OCI-LY3 (cell line): ENCODE results near the gene GMIP.
"Not testable (repeated sequence)": the region's sequence is repeated elsewhere in the genome, so short reads cannot be mapped to it uniquely, and the experiment has no call there.

Experiments
- H2AFZ ChIP-seq: fragments of 200-600, 300-600 bp; shearing (Covaris generic); 2 replicates; pipeline ENCODE4 v1.6.0; 2014; ENCODE audit warnings: antibody characterized with exemption, low read depth, low read length
- H3K27ac ChIP-seq: fragments of 200-600, 300-600 bp; sonication (generic); 2 replicates; pipeline ENCODE4 v1.5.1; 2014; ENCODE audit warnings: mild to moderate bottlenecking, low read length, moderate library complexity, mixed read lengths
- H3K27me3 ChIP-seq: fragments of 200-600, 300-600 bp; sonication (generic); 2 replicates; pipeline ENCODE4 v1.6.1; 2014; ENCODE audit warnings: low read depth, low read length, mixed read lengths
- H3K36me3 ChIP-seq: fragments of 200-600, 300-600 bp; sonication (generic); replicated peaks from 2 replicates; pipeline ENCODE3; 2014; ENCODE audit warnings: low read depth, low read length, mixed read lengths
- H3K4me1 ChIP-seq: fragments of 300-600, 200-600 bp; sonication (generic); 2 replicates; pipeline ENCODE4 v1.6.1; 2014; ENCODE audit warnings: low read length, mixed read lengths
- H3K4me2 ChIP-seq: fragments of 200-600, 300-600 bp; sonication (generic); 2 replicates; pipeline ENCODE4 v1.6.1; 2014; ENCODE audit warnings: low read length, mixed read lengths
- H3K4me3 ChIP-seq: fragments of 300-600, 200-600 bp; sonication (generic); 2 replicates; pipeline ENCODE4 v1.5.1; 2014; ENCODE audit warnings: antibody characterized with exemption, mild to moderate bottlenecking, low read length, moderate library complexity
- H3K79me2 ChIP-seq: fragments of 300-600, 200-600 bp; shearing (Covaris generic); 2 replicates; pipeline ENCODE4 v1.6.1; 2014; ENCODE audit warnings: mild to moderate bottlenecking, low read length, mixed read lengths
- H3K9ac ChIP-seq: fragments of 300-600, 200-600 bp; shearing (Covaris generic); 2 replicates; pipeline ENCODE4 v1.6.0; 2014; ENCODE audit warnings: mild to moderate bottlenecking, low read length, moderate library complexity
- H3K9me3 ChIP-seq: fragments of 200-600, 300-600 bp; shearing (Covaris generic); 2 replicates; pipeline ENCODE4 v1.6.1; 2014; ENCODE audit warnings: low read length, mixed read lengths; ENCODE audit not compliant: insufficient read depth
- H4K20me1 ChIP-seq: fragments of 200-600, 300-600 bp; sonication (generic); 2 replicates; pipeline ENCODE4 v1.6.1; 2016; ENCODE audit warnings: low read length, mixed read lengths; ENCODE audit not compliant: insufficient read depth
- CTCF ChIP-seq: fragments of 200-600, 300-600 bp; sonication (generic); IDR thresholded peaks from 2 replicates; pipeline ENCODE4 v1.5.1; 2014; ENCODE audit warnings: antibody characterized with exemption, low read length, low read depth
- EZH2phosphoT487 ChIP-seq: fragments of 200-600 bp; shearing (Covaris generic); IDR thresholded peaks from 2 replicates; pipeline ENCODE4 v1.6.1; 2018; ENCODE audit warnings: antibody characterized with exemption, mixed run types, low read depth

GMIP gene

DNA sequence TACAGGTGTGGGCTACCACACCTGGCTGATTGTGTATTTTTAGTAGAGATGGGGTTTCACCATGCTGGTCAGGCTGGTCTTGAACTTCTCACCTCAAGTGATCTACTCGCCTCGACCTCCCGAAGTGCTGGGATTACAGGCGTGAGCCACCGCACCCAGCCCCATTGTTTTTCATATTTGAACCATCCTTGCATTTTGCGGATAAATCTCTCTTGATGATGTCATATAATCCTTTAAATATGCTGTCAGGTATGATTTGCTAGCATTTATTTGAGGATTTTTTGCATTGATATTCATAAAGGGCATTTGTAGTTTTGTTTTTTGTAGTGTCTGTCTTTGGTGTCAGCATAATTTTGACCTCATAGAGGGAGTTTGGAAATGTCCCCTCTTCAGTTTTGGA is 30.9 kb upstream of the GMIP start:
- H4K20me1 ChIP-seq: no peaks in the 10 kb centered on the region
- TF ChIP-seq EZH2phosphoT487 (no peak), CTCF (no peak)
- no peak overlapping the region for H2AFZ ChIP-seq
- peaks cover 68% of the 10 kb centered on the region for H3K79me2 ChIP-seq
- peaks cover 9% of the 10 kb centered on the region for H3K4me1 ChIP-seq
- no peak overlapping the region for H3K4me3 ChIP-seq
- no peak overlapping the region for H3K27ac ChIP-seq
- H3K9ac ChIP-seq: no peak overlapping the region
- H3K4me2 ChIP-seq: no peak overlapping the region
- no peaks in the 10 kb centered on the region for H3K27me3 ChIP-seq
- H3K36me3 ChIP-seq: peaks cover 82% of the 10 kb centered on the region
- peaks cover 33% of the 10 kb centered on the region for H3K9me3 ChIP-seq

- Histone ChIP-seq H3K4me1 (peaks cover 12% of the 10 kb centered on the region), H3K4me3 (no peak overlapping the region), H3K79me2 (peaks cover 75% of the 10 kb centered on the region), H2AFZ (no peak overlapping the region), H4K20me1 (no peaks in the 10 kb centered on the region), H3K27ac (no peak overlapping the region), H3K9ac (no peak overlapping the region), H3K9me3 (peaks cover 29% of the 10 kb centered on the region), H3K36me3 (peaks cover 68% of the 10 kb centered on the region), H3K4me2 (no peak overlapping the region), H3K27me3 (no peaks in the 10 kb centered on the region)
- TF ChIP-seq EZH2phosphoT487 (no peak), CTCF (no peak)
Observed at GRCh38 chr19:19672816-19673215, 29.4 kb upstream of the GMIP start.

- Histone ChIP-seq H3K27ac (no peak overlapping the region), H2AFZ (no peak overlapping the region)
Observed at GRCh38 chr19:19670070-19670551, 26.7 kb upstream of the GMIP start.

DNA sequence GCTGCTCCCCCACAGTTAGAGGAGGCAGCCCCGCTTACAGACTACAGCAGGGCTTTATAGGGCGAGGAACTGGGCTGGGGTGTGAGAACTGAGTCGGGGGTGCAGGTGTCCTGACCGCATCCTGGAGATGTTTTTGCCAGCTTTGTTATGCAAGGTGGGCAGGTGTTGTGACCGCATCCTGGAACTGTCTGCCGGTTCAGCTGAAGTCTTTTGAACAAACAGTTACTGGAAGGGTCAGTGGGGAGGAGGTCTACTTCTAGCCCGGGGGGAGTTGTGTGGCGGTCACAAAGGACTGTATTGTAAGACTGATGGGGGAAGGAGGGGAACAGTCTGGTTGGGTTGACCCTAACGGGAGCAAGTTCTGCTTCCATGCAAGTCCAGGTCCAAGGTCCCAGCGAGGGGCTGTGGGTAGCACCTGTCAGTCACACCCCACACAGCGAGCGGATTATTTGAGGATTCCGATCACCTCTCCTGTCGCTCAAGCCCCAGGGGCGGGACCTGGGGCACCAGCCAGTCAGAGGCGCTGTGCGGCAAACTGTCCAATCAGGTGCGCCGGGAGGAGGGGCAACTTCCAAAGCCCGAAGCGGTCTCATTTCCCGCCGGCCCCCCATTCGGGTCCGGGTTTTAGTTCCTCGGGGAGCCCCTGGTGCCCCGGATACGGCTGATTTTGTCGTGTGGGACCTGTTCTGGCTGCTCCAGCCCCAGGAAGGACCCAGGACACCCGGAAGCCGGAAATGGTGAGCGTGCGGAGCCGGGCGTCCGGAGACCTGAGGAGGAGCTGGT is 25.0 kb upstream of the GMIP start, which contains the start of gene ZNF101:
Gene ZNF101 (plus strand): TSS at position 610 of the 783 bp plus-strand sequence. CDS start 125 bp downstream, at position 735.
- Histone ChIP-seq H3K4me3 (peak within 1 kb of the TSS; percentile 96), H3K4me2 (peak within 1 kb of the TSS; percentile 87), H3K9ac (peak within 1 kb of the TSS; percentile 95), H3K79me2 (peaks cover 51% of the 10 kb centered on the region), H3K9me3 (0 out of 2 replicates have a peak, but pooled peaks cover 7% of the 10 kb centered on the region), H3K4me1 (peaks cover 16% of the 10 kb centered on the region), H2AFZ (peak within 1 kb of the TSS; percentile 49), H4K20me1 (no peaks in the 10 kb centered on the region), H3K36me3 (peaks cover 32% of the 10 kb centered on the region), H3K27ac (peak within 1 kb of the TSS; percentile 76), H3K27me3 (no peaks in the 10 kb centered on the region)
- TF ChIP-seq CTCF (no peak), EZH2phosphoT487 (no peak)

More at GRCh38 chr19:19670070-19670551, 26.7 kb upstream of the GMIP start:
- no peaks in the 10 kb centered on the region for H4K20me1 ChIP-seq
- H3K27me3 ChIP-seq: no peaks in the 10 kb centered on the region
- H3K79me2 ChIP-seq: peaks cover 58% of the 10 kb centered on the region
- H3K4me3 ChIP-seq: peak overlapping the region; percentile 96
- H3K9ac ChIP-seq: peak overlapping the region; percentile 95; the same call in 1 of the 2 replicates
- peaks cover 11% of the 10 kb centered on the region; the same call in 1 of the 2 replicates for H3K9me3 ChIP-seq
- no peak for TF ChIP-seq EZH2phosphoT487
- H3K4me2 ChIP-seq: peak overlapping the region; percentile 87
- peaks cover 42% of the 10 kb centered on the region for H3K36me3 ChIP-seq
- H3K4me1 ChIP-seq: peaks cover 16% of the 10 kb centered on the region

DNA sequence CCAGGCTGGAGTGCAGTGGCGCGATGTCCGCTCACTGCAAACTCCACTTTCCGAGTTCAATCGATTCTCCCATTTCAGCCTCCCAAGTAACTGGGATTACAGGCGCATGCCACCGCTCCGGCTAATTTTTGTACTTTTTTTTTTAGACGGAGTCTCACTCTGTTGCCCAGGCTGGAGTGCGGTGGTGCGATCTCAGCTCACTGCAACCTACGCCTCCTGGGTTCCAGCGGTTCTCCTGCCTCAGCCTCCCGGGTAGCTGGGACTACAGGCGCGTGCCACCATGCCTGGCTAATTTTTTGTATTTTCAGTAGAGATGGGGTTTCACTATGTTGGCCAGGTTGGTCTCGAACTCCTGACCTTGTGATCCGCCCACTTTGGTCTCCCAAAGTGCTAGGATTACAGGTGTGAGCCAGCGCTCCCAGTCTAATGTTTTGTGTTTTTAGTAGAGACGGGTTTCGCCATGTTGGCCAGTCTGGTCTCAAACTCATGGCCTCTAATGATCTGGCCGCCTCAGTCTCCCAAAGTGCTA is 22.0 kb upstream of the GMIP start:
- H3K27ac ChIP-seq, H4K20me1 ChIP-seq, H3K9me3 ChIP-seq, H3K9ac ChIP-seq, H3K4me2 ChIP-seq, H3K27me3 ChIP-seq, H2AFZ ChIP-seq, H3K4me3 ChIP-seq: not testable (repeated sequence)
- Histone ChIP-seq H3K36me3 (peaks cover 15% of the 10 kb centered on the region), H3K79me2 (peaks cover 51% of the 10 kb centered on the region), H3K4me1 (peaks cover 31% of the 10 kb centered on the region)
